ENCODE data around the gene CDH22.

Gene CDH22

GRCh38 chr20:46343348-46343974, 35.2 kb upstream of the CDH22 start:
- DNase-seq (ENCODE audit: low spot score): no peak

GRCh38 chr20:46342451-46343347, 34.4 kb upstream of the CDH22 start:
- DNase-seq (ENCODE audit: low spot score): no peak

GRCh38 chr20:46342010-46342378, 33.7 kb upstream of the CDH22 start:
- DNase-seq (ENCODE audit: low spot score): no peak

- no peak for DNase-seq (ENCODE audit: low spot score)
These were observed 33.0 kb upstream of the CDH22 start for GRCh38 chr20:46341074-46342009.

- DNase-seq (ENCODE audit: low spot score): no peak
These were observed 30.7 kb upstream of the CDH22 start for GRCh38 chr20:46339037-46339436.

- DNase-seq (ENCODE audit: low spot score): no peak
These were observed 28.4 kb upstream of the CDH22 start for GRCh38 chr20:46336735-46337134.

GRCh38 chr20:46334303-46334904, 26.1 kb upstream of the CDH22 start:
- no peak for DNase-seq (ENCODE audit: low spot score)

- DNase-seq (ENCODE audit: low spot score): no peak
These were observed 25.1 kb upstream of the CDH22 start for GRCh38 chr20:46333161-46333991.

- no peak for DNase-seq (ENCODE audit: low spot score)
These were observed 24.3 kb upstream of the CDH22 start for GRCh38 chr20:46332373-46333160.

GRCh38 chr20:46331611-46332361, 23.5 kb upstream of the CDH22 start:
- no peak for DNase-seq (ENCODE audit: low spot score)

- DNase-seq (ENCODE audit: low spot score): no peak
These were observed 22.6 kb upstream of the CDH22 start for GRCh38 chr20:46330831-46331371.

- no peak for DNase-seq (ENCODE audit: low spot score)
These were observed 21.9 kb upstream of the CDH22 start for GRCh38 chr20:46330072-46330763.

- DNase-seq (ENCODE audit: low spot score): no peak
These were observed 20.0 kb upstream of the CDH22 start for GRCh38 chr20:46328200-46328882.

GRCh38 chr20:46327557-46327956, 19.3 kb upstream of the CDH22 start:
- no peak for DNase-seq (ENCODE audit: low spot score)

GRCh38 chr20:46325789-46326188, 17.5 kb upstream of the CDH22 start:
- DNase-seq (ENCODE audit: low spot score): no peak

- DNase-seq (ENCODE audit: low spot score): peak; percentile 24
These were observed 16.8 kb upstream of the CDH22 start for GRCh38 chr20:46324960-46325703.

GRCh38 chr20:46324379-46324778, 16.1 kb upstream of the CDH22 start:
- DNase-seq (ENCODE audit: low spot score): no peak

Data from LoVo (cell line).